ENCODE data around the gene SMAD6.

The SMAD6 gene

DNA sequence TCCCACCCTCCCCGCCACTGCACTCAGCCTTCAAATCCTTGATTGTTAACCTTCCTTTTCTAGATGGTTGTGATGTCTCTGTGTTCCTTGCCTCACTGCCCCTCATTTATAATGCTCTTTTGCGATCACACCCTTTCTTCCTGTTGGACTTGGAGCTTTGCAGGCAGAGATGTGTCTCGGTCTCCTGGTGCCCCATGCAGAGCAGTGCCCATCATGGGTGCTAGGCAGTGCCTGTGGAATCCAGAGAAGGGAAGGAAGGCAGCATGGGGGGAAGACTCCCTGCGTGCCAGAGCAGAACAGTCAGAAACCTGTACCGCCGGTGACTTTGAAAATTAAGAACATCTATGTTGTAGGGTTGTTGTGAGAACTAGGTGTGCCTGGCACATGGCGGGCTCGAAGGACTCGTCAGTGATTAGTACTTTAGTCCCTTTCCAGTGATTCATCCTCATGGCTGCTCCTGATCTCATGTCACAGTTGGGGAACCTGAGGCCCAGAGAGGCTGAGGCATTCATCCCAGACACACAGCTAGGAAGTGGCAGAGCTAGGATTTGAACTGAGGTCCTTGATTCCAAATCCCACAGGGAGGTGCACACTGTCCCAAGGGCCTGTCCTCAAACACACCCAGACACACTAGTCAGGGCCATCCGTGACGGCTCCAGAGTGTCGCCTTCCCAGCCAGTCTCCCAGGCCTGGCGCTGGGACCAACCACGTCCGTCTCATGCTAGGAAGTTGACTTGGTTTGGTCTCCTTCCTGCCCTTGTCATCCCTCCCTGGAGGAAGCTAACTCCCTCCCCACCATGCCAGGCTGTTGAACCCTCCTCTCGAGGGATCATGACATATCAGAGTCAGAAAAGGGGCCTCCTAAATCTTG is 58.3 kb downstream of the SMAD6 start:
- DNase-seq (ENCODE audit: low spot score), result no peak

DNA sequence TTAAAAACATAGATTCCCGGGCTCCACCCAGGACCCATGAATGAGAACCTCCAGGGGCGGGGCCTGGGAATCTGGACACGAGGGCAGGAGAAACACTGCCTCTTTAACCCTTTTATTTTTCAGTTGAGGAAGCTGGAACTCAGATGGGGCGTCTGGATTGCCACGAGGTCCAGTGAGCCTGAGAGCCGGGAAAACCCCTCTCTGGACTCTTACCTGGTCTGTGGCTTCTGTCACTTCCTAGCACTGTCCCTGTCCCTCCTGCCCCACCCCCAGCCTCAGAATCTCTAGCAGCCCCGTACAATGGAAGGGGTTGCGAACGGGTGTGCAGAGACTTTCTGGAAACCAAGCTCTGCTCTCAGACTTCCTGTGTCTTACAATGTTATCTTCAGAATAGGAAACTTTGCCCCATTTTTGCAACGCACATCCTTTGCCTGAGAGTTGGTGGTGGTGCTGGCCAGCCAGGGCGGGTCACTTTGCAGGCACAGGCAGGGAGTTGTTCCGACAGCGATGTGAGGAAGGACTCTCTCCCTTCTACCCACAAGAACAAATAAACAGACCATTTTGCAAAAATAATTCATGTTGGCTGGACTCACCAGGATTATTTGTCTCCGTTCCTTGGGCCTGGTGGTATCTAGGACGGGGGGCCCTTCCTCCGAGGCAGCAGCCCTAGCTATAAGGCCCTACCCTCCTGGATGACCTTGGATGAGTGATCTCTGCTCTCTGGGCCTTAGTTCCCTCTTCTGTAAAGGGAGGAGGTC is 59.1 kb downstream of the SMAD6 start:
- DNase-seq (ENCODE audit: low spot score), result peak; percentile 48

DNA sequence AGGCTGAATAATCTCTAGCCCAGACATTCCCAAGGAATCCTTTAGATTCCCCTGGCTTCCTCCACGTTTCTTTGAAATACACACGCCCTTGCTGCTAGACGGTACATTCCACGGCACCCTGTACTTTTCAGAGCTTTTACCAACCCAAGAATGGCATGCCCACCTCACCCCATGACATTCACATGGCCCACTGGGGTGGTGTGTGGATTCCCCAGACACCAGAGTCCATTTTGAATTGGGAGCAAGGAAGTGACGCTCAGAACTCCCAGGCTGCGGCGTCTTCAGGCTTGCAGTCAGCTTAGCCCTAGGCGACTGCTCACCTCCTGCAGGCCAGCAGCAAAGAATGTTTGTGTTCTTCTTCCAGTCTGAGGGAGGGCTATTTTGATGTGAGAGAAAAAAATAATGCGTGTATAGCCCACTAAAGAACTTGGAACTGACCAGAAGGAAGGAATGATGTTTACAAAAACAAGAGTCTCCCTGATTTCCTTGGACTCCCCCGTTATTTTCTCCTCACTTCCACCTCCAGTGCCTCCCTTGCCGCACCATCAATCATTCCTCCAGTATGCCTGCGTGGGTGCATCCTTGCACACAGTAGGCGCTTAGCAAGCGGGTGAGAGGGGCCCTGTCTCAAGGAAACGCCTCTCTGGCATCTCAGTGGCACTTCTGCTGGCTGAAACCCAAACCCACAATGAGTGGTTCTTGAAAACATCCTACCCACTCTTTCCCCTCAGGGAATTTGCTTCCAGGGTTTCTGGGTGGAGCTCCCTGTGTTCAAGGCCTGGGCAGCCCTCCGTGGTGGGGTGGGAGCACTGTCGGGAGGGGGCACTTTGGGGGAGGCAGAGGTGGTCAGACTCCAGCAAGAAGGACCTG is 59.9 kb downstream of the SMAD6 start:
- DNase-seq (ENCODE audit: low spot score), result no peak

DNA sequence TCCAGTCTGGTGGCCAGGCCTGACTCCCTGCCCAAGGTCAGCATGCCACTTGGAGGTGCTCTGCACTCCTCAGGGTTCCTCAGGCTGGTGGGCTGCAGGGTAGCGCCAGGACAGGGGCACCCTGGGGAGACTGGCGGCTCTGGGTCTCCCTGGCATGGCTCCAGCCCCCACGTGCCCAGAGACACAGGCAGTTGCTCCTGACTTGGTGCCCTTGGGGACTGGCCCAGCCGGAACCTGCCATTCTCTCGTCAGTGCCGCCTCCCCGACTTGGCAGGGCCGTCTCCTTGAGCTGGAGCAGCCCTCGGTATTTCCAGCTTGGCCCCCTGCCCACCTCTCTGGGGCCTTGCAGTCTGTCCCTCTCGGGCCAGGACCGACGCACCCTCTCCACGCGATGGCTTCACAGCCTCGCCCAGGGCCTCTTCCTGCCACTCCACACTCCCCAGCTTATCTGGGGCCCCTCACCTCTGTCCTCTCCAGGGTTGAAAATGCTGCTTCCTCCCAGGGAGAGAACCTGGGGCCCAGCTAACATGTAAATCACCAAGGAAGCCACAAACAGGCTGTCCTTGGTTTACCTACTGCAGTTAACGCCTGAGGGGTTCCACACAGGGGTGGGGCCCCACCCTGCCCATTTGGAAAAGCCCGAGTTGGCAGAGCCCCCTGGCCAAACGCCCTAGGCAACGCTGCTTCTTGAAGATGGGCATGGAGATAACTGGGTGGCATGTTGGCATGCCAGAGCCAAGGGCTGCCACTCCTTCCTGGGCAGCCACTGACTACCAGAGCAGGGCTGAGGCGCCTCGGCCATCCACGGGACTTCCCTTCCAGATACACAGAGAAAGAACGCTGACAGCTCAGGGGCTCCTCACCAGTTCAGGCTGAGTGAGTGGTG is 61.4 kb downstream of the SMAD6 start:
- no peak for DNase-seq (ENCODE audit: low spot score)

DNA sequence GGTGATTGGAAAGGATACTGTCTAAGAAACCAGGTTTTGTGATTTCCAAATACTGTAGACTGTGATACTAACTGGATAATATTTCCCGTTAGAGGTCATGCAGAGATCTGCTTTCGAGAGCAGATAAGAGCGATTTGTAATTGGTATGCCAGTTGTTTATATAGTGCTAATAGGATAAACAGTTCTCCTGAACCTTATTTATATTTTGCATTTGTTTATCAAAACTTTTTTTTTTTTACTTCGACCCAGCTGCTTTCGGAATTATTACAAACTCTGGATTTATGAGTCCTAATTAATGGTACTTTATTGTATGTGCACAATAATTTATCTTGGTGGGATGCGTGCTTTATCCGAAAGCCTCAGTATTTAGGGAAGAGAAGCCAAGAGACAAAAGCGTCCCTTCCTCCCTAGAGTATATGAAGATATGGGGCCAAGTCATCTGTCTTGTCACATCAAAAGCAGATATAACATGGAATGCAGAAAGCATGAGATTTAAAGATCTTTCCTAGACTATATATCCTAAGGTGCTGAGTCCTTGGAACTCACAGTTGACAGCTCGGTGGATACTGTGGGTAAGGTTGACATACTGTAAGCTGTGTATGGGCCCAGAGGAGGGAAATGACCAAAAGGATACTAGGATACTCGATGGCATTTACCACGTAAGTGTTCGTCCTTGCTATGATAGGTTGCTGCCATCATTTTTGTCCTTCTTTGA is 62.2 kb downstream of the SMAD6 start:
- DNase-seq (ENCODE audit: low spot score), result no peak

DNA sequence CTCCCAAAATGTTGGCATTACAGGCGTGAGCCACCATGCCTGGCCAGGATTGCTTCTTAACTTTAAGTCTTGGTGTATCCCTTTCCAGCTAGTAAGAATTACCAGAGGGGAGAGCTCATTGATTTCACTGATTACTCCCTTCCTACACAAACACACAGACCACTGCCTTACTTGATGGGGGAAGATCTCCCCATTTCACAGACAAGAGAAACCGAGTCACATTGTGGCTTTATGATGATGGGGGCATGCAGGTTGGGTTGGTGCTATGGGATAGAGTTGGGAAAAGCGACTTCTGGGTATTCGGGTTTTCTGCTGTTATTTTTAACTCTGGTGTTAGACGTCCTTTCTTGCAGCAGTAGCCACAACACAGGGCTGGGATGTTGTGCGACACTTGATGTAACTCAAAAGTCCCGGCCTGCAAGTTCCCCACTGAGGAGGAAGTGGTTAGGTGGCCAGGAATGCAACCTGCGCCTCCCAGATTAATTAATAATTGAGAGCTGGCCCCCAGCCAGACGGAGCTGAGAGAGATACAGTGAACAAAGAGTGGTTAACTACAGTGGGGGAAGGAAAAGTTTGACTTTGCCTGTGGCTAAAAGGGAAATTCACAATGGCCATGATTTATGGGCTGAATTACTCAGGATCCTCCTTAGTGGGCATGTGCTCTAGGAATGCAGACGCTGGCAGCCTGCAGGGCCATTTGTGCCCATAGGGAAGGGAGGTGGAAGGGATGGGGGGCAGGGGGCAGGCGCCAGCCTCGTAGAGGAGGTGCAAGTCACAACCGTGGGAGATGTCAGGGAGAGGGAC is 63.6 kb downstream of the SMAD6 start:
- peak; percentile 70 for DNase-seq (ENCODE audit: low spot score)

DNA sequence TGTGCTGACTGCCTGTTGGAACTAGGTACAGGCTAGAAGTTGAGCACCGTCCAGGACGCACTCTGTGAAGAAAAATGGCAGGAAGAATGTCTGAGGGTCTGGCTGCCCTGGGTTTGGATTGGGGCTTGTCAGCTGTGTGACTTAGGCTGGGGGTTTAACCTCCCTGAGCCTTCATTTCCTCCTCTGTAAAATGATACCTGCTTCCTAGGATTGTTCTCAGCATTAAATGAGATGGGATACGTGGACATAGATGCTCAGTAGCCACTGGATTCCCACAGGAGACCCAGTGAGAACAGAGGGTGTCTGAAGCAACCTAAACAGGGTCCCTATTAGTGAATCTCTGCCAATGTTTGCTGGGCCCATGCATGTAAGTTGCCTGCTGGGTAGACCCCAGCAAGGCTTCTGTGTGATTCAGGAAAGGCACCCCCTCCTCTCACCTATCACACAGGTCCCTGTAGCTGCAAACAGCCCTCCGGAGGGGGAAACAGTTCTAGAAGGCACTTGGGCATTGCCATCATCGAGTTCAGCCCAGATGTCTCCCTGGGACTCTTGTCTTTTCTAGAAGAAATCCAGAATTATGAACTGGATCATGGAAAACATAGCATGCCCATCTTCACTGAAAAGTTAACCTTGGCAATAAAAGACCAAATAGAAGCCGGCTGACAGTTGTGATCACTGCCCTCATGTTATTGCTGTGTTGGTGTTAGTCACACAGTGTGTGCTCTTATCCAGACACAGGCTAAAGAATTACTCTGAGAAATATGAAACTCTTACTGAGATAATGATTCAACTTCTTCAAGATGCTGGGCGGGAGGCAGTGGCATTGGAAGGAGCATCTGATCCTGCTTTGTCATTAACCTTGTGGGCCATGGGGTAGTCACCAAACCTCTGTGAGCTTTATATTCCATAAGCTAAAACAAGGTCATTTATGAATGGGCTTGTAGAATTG is 64.5 kb downstream of the SMAD6 start:
- no peak for DNase-seq (ENCODE audit: low spot score)

DNA sequence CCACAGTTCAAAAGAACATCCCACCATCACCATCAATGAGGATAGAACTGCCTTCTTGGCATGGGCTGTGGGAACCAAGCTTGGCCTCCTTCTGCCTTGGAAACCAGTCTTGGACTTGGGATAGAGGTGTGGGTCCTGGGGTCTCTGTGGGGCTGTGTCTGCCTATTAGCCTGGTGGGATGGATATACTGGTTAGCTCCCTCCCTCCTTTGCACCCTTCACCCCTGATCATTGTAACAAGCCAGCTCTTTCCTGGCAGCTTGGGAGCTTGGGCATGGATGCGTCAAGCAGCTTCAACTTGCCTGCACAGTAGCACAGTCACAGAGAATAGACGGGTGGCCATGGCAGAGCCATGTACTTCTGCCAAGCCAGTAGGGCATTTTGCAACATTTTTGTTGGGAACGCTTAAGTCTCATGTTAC is 65.2 kb downstream of the SMAD6 start:
- no peak for DNase-seq (ENCODE audit: low spot score)

DNA sequence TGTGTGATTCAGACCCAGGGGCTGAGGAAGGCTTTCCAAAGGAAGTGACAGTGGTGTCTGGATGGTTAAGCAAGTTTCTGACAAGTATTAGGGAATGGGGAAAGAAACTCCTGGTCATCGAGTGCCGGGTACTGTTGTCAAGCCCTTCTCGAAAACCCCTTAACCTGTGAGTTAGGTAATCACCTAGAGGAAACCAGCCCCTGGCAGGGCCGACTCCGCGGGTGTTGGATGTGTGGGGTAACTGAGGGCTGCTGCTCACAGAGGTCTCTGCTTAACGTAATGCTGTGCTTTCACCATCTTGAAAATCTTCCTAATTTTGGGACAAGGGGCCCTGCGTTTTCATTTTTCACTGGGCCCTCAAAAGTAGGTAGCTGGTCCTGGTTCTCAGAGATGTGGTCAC is 67.0 kb downstream of the SMAD6 start:
- DNase-seq (ENCODE audit: low spot score), result no peak

DNA sequence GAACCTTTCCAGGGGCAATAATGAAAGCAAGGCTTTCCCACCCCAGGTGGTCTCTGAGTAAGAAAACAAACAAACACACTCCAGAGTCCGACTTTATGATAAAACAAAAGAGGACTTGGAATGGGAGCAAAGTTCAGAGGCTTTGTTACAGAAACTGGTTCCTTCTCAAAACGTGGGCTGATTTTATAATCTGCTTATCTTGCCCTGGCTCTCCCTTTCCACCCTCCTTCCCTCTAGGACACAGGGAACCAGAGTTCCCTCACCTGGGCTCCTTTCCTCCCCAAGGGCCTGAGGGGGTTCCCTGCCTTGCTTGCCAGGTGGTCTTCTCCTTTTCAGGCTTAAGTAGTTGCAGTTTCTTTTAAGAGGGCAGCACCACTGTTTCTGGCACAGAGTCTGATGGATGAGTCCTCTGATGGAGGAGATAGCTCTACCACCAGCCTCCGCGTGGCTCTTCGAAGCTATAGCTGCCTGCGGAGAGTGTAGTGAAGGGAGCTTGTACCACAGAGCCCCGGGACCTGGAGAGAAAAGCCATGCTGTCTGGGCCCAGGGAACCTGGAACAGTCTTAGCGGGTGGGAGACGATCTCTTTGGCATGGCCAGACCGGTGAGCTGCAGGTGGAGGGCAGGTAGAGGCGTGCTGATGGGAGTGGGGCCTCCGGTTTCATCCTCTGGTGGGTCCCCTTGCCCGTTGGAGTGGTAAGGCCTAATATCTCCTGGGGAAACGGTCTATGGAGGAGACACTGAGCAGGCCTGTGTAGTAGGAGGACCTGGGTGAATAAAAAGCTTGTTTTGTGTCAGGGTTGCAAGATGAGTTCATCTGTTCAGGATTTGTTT is 68.7 kb downstream of the SMAD6 start:
- peak; percentile 64 for DNase-seq (ENCODE audit: low spot score)

DNA sequence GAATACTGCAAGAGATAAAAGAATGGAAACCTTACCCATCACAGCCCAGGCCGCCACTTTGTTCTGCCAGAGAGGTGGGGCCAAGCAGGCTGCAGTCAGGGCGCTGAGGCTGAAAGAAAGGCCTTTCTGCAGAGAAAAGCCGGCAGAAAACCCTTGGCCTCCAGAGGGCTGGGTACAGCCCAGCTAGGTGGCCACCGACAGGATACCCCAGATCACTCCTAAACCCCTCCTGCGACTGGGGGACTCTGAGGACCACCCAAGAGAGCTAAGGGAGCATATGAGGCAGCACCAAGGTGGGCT is 69.3 kb downstream of the SMAD6 start:
- DNase-seq (ENCODE audit: low spot score), result no peak

DNA sequence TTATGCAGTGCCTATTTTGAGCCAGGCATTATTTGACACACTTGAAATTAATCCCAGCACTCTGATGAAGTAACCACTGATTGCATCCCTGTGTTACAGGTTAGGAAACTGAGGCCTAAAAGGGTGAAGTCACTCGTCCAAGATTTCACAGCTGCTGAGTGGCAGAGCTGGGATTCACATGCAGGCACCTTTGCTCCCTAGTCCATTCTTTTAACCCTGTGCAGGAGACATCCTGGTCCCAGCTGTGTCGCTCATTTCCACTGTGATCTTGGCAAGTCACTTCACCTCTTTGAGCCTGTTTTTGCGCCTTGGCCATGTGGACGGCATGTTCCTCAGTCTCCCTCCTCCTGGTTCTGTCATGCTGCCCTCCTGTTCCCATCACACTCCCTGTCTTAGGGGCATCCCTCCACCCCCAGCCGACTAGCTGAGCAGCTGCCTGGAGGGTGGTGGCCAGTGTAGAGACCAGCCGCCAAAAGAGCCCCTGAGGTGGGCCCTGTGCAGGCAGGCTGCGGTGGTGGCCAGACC is 70.6 kb downstream of the SMAD6 start:
- no peak for DNase-seq (ENCODE audit: low spot score)

DNA sequence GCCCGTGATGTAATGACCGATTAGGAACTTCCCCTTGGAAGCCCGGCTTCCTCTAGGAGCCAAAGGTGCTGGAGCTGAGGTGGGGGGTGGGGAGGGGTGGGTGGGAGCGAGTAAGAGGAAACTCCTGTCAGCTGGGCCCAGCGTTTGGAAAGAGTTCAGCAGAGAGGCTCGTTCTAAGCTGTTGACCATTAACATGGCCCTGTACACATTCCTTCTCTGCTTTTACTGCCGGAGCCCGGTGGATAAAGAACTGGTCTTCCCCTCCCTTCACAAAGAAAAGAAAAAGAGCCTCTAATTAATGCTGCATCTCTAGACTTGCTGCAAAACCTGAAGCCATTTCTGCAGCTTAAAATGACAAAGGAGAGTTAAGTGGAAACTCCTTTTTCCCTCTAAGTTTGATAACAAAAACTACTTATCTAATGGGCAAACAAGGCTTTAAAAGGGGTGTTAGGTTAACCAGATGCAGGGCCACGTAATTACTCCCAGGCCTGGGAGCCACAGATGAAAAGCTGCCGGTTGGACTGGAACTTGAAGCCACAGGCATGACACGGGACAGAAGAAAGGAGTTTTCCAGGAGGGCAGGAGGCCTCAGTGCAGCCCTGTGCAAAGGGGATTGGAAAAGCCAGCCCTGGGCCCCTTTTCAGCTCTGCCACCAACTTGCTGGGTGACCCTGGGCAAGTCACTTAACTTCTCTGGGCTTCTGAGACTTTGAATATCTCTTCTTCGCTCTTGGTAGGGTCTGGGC is 71.3 kb downstream of the SMAD6 start:
- DNase-seq (ENCODE audit: low spot score), result peak; percentile 55

DNA sequence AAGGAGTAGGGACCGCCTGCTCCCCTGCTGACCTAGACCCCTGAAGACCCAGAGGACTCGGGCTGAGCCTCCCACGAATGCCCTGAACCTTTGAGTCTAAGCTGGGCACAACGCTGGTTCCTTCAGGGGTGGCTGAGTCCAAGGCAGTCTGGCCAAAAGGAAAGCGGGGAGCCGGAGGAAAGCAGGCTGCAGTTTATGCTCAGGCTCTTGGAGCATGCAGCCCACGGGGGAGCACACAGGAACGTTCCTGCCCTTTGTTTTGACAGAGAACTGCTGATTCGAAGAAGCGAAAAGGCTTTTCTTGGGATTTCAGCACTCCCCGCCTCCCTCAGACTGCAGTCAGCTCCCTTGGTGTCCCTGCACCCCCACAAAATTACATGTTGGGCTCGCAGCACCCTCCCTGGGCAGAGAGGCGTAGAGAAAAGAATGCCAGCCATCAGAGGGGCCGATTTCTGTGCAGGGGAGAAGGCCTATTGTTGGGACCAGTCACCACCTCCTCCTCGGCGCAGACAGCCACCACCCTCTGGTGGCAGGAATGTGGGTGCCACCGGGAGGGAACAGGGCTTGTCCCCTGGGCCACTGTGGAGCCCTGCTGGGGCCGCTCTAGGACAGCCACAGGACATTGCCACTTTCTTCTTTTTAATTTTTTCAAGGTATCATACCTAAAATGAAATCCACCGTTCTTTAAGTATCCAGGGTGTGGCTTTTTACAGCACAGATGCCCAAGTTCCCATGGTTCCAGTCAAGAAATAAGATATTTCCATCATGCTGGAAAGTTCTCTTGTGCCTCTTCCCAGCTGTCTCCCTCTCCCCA is 72.2 kb downstream of the SMAD6 start:
- peak; percentile 98 for DNase-seq (ENCODE audit: low spot score)

DNA sequence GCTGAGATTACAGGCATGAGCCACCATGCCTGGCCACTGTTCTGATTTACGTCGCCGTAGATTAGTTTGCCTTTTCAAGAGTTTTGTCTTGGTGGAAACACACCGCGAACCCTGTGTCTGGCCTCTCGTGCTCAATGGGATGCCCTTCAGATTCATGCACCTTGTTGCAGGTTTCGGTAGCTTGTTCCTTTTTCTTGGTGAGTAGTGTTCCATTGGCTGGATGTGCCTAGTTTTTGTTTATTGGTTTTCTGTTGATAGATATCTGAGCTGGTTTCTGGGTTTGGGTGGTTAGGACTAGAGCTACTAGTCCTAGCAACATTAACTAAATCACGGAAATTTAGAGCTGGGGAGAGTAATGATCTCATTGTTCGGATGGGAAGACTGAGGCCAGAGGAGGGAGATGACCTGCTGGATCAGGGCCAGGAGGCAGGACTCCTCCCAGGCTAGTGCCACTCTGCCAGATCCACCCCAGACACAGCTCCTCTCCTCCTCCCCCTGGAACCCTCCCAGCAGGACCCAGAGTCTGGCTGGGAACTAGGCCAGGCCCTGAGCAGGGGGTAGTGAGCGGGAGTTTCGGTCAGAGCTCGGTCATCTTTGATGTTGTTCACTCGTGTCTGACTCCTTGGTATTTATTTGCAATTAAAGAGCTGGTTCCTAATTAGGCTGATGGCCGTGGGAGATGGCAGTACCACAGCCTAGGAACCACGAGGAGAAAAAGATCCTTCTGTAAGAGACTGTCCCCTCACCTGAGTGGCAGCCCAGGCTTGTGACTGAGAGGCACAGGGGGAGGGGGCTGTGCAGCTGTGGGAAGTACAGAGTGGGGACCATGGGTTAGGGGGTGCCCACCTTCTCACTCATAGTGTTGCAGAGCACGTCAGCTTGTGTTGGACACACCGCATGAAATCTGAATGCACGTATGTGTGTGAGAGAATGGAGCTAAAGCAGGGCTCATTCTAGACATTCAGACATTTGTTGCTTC is 73.4 kb downstream of the SMAD6 start:
- DNase-seq (ENCODE audit: low spot score), result no peak

All from HuH-7 (cell line).